GM23248 (cell line): ENCODE measurements around the gene QRICH1. TPM values are rescaled to one million over a fixed set of nuclear protein-coding genes. Genes with fewer than 3 reads are reported as not detected.

Source experiments
- DNase-seq: peaks from one replicate; pipeline ENCODE4 v3.0.0-alpha.2; 2015
- H2AFZ ChIP-seq: fragments of 200-600 bp; sonication (generic); 2 replicates; pipeline ENCODE4 v1.6.1; 2016; ENCODE audit warnings: antibody characterized with exemption
- H3F3A ChIP-seq: fragments of 200-600 bp; sonication (generic); 2 replicates; pipeline ENCODE4 v1.6.1; 2016; ENCODE audit warnings: mild to moderate bottlenecking, antibody characterized with exemption, mixed run types; ENCODE audit not compliant: insufficient read depth
- H3K27ac ChIP-seq: fragments of 200-600 bp; sonication (generic); 2 replicates; pipeline ENCODE4 v1.5.1; 2016; ENCODE audit warnings: mild to moderate bottlenecking
- H3K27me3 ChIP-seq: fragments of 200-600 bp; sonication (generic); replicated peaks from 2 replicates; pipeline ENCODE4 v1.6.1; 2016; ENCODE audit warnings: mild to moderate bottlenecking; ENCODE audit not compliant: insufficient read depth
- H3K36me3 ChIP-seq: fragments of 200-600 bp; sonication (generic); 2 replicates; pipeline ENCODE4 v1.6.1; 2016; ENCODE audit warnings: low read depth, mild to moderate bottlenecking
- H3K4me1 ChIP-seq: fragments of 200-600 bp; sonication (generic); 2 replicates; pipeline ENCODE4 v1.6.1; 2016; ENCODE audit warnings: mild to moderate bottlenecking; ENCODE audit not compliant: insufficient read depth
- H3K4me2 ChIP-seq: fragments of 200-600 bp; sonication (generic); one replicate; pipeline ENCODE4 v1.6.1; 2016; ENCODE audit warnings: mild to moderate bottlenecking; ENCODE audit not compliant: unreplicated experiment
- H3K4me3 ChIP-seq: fragments of 200-600 bp; sonication (generic); 2 replicates; pipeline ENCODE4 v1.5.1; 2016; ENCODE audit warnings: mild to moderate bottlenecking
- H3K79me2 ChIP-seq: fragments of 200-600 bp; sonication (generic); 2 replicates; pipeline ENCODE4 v1.6.1; 2016; ENCODE audit warnings: mild to moderate bottlenecking; ENCODE audit not compliant: insufficient read depth
- H3K9ac ChIP-seq: fragments of 200-600 bp; sonication (generic); 2 replicates; pipeline ENCODE4 v1.6.1; 2016; ENCODE audit warnings: mild to moderate bottlenecking
- H3K9me2 ChIP-seq: fragments of 200-600 bp; sonication (generic); 2 replicates; pipeline ENCODE4 v1.6.1; 2016; ENCODE audit warnings: mixed run types, mild to moderate bottlenecking, moderate library complexity; ENCODE audit not compliant: insufficient read depth
- H3K9me3 ChIP-seq: fragments of 200-600 bp; sonication (generic); one replicate; pipeline ENCODE4 v1.6.1; 2017; ENCODE audit warnings: low read depth
- H4K20me1 ChIP-seq: fragments of 200-600 bp; sonication (generic); 2 replicates; pipeline ENCODE4 v1.6.0; 2016; ENCODE audit not compliant: insufficient read depth
- EZH2 ChIP-seq: fragments of 200-600 bp; sonication (generic); IDR thresholded peaks from 2 replicates; pipeline ENCODE4 v1.6.1; 2018; ENCODE audit warnings: antibody characterized with exemption, mild to moderate bottlenecking; ENCODE audit not compliant: insufficient read depth, poor library complexity, severe bottlenecking
- EZH2phosphoT487 ChIP-seq: fragments of 200-600 bp; sonication (generic); IDR thresholded peaks from 2 replicates; pipeline ENCODE4 v1.6.1; 2018; ENCODE audit warnings: antibody characterized with exemption, moderate library complexity, mild to moderate bottlenecking, low read depth; ENCODE audit not compliant: insufficient read depth
- WGBS, 2 experiments: methylation state at CpG; one replicate each; pipeline ENCODE4 v1.1.6; 2015 to 2017; ENCODE audit warnings: low lambda C conversion rate in 2 of 2, low coverage in 1 of 2; ENCODE audit errors: missing lambda C conversion rate in 2 of 2; 5-methylcytosine and 5-hydroxymethylcytosine counted together
- in situ Hi-C: fragments of 300-500 bp; cut with MboI; formaldehyde crosslinking; loops from 2 replicates; pipeline ENCODE4 v1.15.0; 2020
- polyA plus RNA-seq: library from polyadenylated mRNA; unstranded; fragments of >200 nt; fragmentation: Nextera tagmentation; extraction: Ambion mirVana; gene quantifications from 2 replicates; pipeline ENCODE4 v1.2.1, GENCODE V29; 2016
- total RNA-seq: library from RNA; depleted of rRNA; stranded (reverse); fragments of >200 nt; shearing (Covaris generic); gene quantifications from 2 replicates; pipeline ENCODE4 v1.2.3, GENCODE V29; 2014

Gene QRICH1
- total and polyA plus RNA-seq, 2 experiments from 2014 or later: 29.0 to 107 TPM

GRCh38 chr3:49025005-49025792, 68.7 kb downstream of the QRICH1 start:
- TF ChIP-seq EZH2 (no peak), EZH2phosphoT487 (no peak)
- WGBS, 2 experiments: 47 to 48% methylated on average over 13 of the region's 13 CpGs
- Histone ChIP-seq H3K4me3 (no peak overlapping the region), H3K79me2 (peaks cover 77% of the 10 kb centered on the region), H3K27me3 (no peaks in the 10 kb centered on the region), H3K4me1 (peaks cover 22% of the 10 kb centered on the region), H3F3A (peaks cover 57% of the 10 kb centered on the region), H3K9me3 (no peaks in the 10 kb centered on the region), H3K9me2 (no peaks in the 10 kb centered on the region), H3K4me2 (no peak overlapping the region), H3K9ac (no peak overlapping the region), H3K36me3 (peaks cover 21% of the 10 kb centered on the region), H3K27ac (no peak overlapping the region; the same call in 1 of the 2 replicates), H4K20me1 (no peaks in the 10 kb centered on the region), H2AFZ (no peak overlapping the region)
- in situ Hi-C loops: no loop called here
- peak; percentile 37 for DNase-seq

- 83 to 91% methylated on average over 5 of the region's 5 CpGs for WGBS, 2 experiments
- Histone ChIP-seq H2AFZ (no peak overlapping the region), H3K9me3 (no peaks in the 10 kb centered on the region), H4K20me1 (no peaks in the 10 kb centered on the region), H3K79me2 (peaks cover 85% of the 10 kb centered on the region), H3K4me1 (peaks cover 22% of the 10 kb centered on the region), H3K27me3 (no peaks in the 10 kb centered on the region), H3K9ac (no peak overlapping the region), H3K4me2 (no peak overlapping the region), H3K9me2 (no peaks in the 10 kb centered on the region), H3F3A (peaks cover 53% of the 10 kb centered on the region), H3K27ac (no peak overlapping the region), H3K4me3 (no peak overlapping the region), H3K36me3 (peaks cover 14% of the 10 kb centered on the region)
- TF ChIP-seq EZH2phosphoT487: no peak
- no peak for TF ChIP-seq EZH2
- in situ Hi-C loops: no loop called here
- no peak for DNase-seq
Observed at GRCh38 chr3:49024449-49024848, 69.4 kb downstream of the QRICH1 start.

GRCh38 chr3:49023775-49024174, 70.1 kb downstream of the QRICH1 start:
- Histone ChIP-seq H3K9me3 (no peaks in the 10 kb centered on the region), H3K4me2 (no peak overlapping the region), H4K20me1 (no peaks in the 10 kb centered on the region), H2AFZ (no peak overlapping the region), H3K4me3 (no peak overlapping the region), H3K27ac (no peak overlapping the region), H3K79me2 (peaks cover 87% of the 10 kb centered on the region), H3K27me3 (no peaks in the 10 kb centered on the region), H3K4me1 (peaks cover 22% of the 10 kb centered on the region), H3K9ac (no peak overlapping the region), H3K36me3 (peaks cover 14% of the 10 kb centered on the region), H3F3A (peaks cover 56% of the 10 kb centered on the region), H3K9me2 (no peaks in the 10 kb centered on the region)
- in situ Hi-C loops: no loop called here
- no peak for DNase-seq
- WGBS, 2 experiments: 86 to 88% methylated on average over 4 of the region's 4 CpGs
- TF ChIP-seq EZH2phosphoT487: no peak
- TF ChIP-seq EZH2: no peak

GRCh38 chr3:49022688-49023171, 71.1 kb downstream of the QRICH1 start:
- no peaks in the 10 kb centered on the region for H3K9me2 ChIP-seq
- no peaks in the 10 kb centered on the region for H3K27me3 ChIP-seq
- H3K4me3 ChIP-seq: peak overlapping the region; percentile 84
- H3K4me2 ChIP-seq: peak overlapping the region; percentile 76
- WGBS, 2 experiments: 11 to 20% methylated on average over 12 of the region's 12 CpGs
- no peaks in the 10 kb centered on the region for H4K20me1 ChIP-seq
- peak overlapping the region; percentile 96 for H3K9ac ChIP-seq
- H3F3A ChIP-seq: peaks cover 47% of the 10 kb centered on the region
- in situ Hi-C loops: no loop called here
- peak overlapping the region; percentile 99 for H3K27ac ChIP-seq
- H3K9me3 ChIP-seq: no peaks in the 10 kb centered on the region
- H2AFZ ChIP-seq: 0 out of 2 replicates have a peak overlapping the region, but pooled peaks have one; percentile 71
- peaks cover 14% of the 10 kb centered on the region for H3K36me3 ChIP-seq
- H3K79me2 ChIP-seq: peaks cover 77% of the 10 kb centered on the region
- DNase-seq: peak; percentile 54
- H3K4me1 ChIP-seq: peaks cover 13% of the 10 kb centered on the region
- TF ChIP-seq EZH2phosphoT487 (no peak), EZH2 (no peak)
